OCI-M2 (cell line): ENCODE measurements around the gene SLC7A5.
"Not testable (repeated sequence)": the region's sequence is repeated elsewhere in the genome, so short reads cannot be mapped to it uniquely, and the experiment has no call there.

ENCODE experiments used
- DNase-seq: peaks from one replicate; lab custom pipeline; 2025; ENCODE audit not compliant: unreplicated experiment; lab: John Stamatoyannopoulos, UW

Gene SLC7A5

DNA sequence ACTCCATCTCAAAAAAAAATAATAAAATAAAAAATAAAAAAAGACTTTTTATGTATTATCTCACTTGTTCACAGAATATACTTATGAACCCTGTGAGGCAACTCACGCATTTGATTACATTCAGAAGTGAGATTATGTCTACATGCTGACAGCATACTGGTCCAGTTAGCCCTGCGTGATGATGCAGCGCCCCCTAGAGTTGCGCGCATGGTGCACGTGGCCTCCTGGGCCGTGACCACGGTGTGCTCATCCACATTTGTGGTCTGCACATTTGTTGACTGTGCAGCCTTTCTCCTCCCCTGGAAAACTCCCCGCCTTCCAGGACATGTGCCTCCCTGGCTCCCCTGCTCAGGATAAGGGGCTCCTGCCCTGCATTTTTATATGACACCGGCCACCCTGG lies 20.5 kb upstream of the SLC7A5 start:
- not testable (repeated sequence) for DNase-seq

DNA sequence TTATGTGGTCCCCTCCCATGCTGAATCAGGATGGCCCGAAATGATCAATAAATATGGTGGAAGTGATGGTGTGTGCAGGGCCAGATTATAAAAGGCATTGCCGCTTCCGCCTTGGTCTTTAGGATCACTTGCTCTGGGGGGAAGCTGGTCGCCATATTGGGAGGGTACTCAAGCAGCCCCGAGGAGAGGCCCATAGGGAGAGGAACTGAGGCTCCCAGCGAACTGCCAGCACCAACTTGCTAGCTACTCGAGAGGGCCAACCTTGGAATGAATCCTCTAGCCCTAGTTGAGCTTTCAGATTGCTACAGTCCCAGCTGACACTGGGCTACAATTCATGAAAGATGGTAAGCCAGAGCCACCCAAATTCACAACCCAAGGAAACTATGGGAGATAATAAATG lies 19.0 kb upstream of the SLC7A5 start:
- DNase-seq = not testable (repeated sequence)

DNA sequence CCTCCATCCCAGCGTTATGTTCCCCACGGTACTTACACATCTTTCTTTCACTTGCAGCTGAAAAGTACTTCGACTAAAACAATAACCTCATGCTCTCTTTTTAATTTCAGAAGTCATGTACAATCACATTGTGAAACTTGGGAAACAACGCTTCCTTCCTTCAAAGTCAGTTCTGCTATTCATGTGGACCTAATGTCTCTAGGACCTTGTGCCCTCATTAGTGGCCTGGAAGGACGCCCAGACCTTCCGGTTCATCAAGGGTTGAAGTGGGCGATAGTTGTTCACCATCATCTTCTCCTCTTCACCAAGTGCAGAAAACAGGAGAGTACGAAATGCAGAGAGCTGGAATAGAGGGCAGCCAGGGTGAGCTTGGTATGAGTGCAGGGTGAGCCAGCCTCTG lies 18.6 kb upstream of the SLC7A5 start:
- not testable (repeated sequence) for DNase-seq

DNA sequence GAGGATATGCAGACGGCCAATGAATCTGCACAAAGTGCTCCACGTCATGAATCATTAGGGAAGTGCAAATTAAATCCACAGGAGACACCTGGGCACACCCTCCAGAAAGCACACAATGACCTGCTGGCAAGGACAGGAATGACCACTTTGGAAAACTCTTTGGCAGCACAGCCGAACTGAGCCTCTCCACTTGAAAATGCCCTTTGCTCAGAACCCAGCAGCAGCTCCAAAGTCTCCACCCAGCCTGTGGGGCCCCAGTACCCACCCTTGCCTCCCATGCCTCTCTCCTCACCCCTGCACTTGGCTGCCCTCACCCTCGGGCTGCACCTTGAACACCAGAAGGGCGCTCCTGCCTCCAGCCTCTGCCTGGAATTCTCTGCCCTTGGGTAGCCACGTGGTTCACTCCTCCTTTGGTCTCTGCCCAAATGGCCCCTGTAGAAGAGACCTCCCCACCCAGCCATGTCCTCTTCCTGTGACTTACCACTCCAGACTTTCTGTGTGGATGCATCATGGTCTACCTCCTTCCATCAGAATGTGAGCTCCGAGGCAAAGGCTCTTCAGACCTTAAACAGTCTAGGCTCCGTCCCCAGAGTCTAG lies 16.2 kb upstream of the SLC7A5 start:
- DNase-seq = not testable (repeated sequence)

DNA sequence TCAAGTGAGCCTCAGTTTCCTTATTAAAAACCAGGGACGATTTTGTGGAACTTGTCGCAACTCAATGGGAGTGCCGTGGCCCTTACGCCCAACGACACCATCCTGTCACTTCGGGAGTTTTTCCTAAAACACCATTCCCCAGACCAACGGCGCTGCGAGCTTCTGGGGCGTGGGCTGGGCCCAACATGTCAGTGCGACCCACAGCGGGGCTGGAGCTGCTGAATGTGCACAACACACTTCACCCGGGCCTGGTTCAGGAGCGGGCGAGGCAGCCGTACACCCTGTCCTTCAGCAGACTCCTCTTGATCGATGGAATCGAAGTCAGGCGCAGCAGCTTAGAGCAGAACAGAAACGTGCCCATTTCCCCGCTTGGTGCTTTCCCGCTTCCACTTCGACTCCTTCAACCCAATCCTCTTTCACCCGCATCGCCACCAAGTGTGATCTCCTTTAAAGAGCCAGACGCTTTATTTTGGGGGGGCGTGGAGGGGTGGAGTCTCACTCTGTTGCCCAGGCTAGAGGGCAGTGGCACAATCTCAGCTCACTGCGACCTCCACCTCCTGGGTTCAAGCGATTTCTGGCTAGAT lies 13.2 kb upstream of the SLC7A5 start:
- no peak for DNase-seq

DNA sequence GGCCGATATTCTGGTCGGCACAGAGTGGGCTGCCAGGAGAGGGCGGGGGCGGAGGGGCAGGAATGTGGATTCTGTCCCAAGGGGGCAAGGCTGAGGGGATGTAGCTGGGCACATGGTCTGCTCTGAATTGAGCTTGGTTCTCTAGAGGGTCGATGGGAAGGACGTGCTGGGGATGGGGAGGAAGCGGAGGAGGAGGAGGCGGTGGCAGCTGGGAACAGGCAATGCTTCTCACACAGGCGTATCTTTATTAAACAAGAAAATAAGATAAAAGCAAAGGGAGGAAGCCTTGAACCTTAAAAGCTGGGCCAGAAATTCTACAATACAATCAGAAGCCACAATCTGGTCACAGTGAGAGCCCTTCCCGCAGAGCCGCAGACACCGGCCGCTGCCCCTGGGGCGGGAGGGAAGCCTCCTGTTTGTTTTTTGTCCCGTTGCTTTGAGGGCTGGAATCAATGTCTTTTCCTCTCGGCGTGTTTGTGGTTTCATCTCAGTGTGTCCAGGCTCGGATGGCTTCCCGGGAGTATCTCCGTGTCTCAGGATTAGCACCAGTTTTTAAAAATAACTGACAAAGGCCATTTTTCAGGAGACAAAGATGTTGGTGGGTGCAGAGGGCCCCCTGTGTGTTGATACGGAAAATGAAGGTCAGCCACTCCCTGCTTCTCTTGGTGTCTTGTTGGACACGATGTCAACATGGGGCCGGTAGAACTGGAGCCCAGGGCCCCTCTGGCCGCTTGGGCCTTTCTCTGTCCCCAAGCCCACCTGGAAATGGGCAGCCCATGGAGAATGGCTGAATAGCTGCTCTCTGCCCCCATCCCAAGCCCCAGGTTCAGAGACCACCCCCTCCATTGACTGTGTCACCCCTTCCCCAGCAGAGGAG lies 12.3 kb upstream of the SLC7A5 start:
- no peak for DNase-seq

DNA sequence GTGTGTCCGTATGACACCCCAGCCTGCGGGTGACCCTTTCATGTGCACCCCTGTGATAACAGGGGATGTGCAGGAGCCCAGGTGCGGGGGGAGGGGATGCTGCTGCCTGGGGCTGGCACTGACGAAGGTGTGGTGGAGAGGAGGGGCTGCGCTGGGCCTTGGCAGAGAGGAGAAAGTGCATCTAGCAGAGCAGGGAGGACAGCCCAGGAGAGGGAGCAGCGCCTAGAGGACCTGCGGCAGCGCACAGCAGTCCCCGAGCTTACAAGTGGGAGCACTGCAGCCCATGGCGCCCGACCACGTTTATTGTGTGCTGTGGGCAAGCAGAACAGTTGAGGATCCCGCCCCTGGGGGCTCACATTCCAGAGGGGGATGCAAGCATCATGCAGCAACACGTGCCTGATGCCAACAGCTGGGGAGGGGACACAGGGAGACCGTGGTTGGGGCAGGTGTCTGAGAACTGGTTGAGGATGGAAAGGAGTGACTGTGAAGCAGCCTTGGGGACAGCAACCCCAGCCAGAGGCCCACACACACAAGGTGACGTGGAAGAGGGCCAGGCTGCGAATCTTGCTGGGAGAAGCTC lies 10.9 kb upstream of the SLC7A5 start:
- no peak for DNase-seq

DNA sequence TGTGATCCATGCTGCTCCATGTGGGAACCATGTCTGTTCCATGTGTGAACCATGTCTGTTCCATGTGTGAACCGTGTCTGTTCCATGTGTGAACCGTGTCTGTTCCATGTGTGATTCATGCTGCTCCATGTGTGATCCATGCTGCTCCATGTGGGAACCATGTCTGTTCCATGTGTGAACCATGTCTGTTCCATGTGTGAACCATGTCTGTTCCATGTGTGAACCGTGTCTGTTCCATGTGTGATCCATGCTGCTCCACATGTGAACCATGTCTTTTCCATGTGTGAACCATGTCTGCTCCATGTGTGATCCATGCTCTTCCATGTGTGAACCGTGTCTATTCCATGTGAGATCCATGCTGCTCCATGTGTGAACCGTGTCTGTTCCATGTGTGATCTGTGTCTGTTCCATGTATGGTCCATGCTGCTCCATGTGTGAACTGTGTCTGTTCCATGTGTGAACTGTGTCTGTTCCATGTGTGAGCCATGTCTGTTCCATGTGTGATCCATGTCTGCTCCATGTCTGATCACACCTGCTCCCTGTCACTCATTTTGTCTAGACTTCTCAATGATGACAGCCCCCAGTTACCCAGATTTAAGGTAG lies 10.2 kb upstream of the SLC7A5 start:
- not testable (repeated sequence) for DNase-seq

DNA sequence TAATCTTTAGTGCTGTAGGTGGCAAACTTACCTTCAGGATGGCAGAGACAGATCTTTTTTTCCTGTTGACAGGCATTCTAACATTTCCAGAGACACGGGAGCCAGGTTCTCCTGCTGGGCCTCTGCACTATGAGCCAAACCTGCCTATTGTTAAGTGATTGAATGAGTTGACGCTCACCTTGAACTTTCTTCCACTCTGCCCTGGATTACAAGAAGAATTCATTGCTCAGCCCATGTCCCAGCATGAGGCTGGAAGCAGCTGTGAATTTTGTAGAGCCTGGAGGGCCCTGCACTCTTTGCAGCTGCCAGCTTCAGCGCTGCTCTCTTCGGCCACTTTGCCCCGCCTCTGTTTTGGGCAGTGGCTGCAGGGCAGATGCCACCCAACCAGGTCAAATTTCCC lies 9.4 kb upstream of the SLC7A5 start:
- DNase-seq = no peak

DNA sequence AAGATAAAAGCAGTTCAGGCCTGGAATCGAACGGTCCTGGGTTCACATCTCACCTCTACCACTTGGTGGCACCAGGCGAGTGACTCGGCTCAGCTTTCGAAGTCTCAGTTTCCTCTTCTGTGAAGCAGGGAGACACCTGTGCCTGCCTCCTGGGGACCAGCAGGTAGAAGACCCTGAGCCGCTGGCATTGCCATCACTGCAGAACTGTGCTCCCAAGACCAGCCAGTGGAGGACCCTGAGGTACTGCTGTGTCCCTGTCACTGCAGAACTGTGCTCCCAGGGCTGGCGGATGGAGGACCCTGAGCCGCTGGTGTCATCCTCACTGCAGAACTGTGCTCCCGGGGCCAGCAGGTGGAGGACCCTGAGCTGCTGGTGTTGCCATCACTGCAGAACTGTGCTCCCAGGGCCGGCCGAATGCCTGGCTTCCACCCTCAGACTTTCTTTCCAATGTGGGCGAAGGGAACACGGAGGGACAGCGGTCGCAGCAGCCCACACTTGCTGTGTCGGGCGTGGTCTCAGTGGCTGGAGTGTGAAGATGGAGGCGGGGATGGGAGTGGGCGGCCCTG lies 8.7 kb upstream of the SLC7A5 start:
- DNase-seq = no peak

DNA sequence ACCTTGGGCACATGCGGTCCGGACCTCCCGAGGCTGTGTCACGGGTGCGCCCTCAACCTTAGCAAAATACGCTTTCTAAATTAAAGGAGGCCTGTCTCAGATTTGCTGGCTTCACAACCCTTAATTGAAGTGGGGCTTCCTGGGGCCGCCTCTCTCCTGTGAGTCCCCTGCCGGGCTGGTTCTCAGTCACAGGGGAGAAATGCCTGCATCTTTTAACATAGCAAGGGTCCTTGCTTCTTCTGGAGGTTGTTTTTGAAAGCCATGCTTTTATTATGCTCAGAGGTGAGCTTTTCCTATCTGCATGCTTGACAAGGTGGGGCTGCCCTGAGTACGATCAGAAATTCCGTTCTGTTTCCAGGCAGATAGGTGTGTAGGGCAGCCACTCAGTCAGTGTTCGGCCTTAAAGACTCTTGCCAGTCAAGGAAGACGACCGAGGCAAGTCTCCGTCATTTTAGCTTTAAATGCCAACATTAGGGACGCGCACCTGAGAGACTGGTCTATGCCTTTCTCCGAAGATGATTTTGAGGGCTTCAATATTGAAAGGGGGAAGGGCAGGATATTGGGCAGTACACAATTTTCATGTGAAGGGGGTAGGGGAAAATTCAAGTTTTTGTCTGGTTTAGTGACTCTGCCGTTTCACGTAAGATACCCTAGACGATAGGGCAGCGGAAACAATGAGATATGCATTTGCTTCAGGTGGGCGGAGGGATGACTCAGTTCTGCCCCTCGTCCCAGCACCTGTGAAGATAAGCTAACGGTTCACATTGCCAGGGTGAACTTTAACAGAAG lies 5.5 kb upstream of the SLC7A5 start:
- no peak for DNase-seq

DNA sequence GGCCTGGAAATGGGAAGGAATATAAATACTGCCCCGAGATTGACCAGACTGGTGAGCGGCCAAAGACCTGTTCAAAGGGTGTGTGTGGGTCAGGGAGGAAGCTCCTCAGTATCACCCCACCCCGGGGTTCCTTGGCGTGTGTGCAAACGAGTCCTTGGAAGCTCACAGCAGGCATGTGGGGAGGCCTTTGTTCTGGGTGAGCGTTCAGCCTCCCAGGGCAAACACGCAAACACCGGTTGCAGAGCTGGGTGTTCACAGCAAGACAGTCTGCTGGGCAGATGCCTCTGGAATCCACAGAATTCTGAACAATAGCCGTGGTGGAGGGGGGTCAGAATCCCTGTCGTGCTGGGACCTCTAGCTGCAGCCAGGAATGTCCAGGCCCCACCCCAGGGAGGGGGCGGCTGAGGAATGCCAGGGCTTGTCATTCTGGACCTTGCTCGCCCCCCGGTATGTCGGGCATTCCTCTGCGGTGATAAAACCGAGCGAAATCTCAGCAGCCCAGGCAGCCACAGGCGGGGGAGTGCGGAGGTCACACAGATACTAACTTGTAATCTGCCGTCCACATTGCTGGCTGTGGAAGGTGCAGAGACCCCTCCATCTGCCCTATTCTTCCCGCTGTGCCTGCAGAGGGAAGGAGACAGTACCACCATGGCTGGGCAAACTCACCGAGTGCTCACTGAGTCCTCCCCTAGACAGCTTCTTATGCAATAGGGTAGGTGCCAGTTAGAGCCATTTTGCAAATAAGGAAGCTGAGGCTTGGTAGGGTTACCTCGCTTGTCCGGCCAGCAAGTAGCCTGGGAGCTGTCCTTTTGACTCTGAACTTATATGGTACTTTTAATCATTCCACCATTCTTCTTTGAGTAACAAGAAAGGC lies 1.3 kb upstream of the SLC7A5 start:
- not testable (repeated sequence) for DNase-seq

DNA sequence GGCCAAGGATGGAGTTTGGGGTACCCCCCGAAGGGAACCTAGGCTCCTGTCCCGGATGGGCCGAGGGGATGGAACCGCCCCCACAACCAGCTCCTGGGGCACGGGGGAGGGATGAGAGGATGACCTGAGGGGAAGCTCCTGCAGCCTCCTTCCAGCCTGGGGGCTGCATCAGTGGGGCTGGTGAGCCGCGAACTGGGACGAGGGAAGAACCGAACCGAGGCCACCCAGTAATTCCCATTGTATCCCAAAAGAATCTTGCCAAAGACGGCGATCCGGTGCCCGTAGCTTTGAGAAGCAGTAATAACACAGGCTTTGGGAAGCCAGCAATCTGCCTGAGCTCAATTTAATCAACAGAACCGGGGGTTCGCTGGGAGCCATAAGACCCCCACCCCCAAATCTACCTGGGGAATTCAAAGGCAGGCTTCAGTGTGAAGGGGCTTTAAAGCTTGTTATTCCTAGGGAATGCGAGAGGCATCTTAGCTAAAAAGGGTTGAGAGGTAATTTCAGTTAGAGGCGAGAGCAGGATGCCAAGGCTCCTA lies 641 bp upstream of the SLC7A5 start:
- not testable (repeated sequence) for DNase-seq

DNA sequence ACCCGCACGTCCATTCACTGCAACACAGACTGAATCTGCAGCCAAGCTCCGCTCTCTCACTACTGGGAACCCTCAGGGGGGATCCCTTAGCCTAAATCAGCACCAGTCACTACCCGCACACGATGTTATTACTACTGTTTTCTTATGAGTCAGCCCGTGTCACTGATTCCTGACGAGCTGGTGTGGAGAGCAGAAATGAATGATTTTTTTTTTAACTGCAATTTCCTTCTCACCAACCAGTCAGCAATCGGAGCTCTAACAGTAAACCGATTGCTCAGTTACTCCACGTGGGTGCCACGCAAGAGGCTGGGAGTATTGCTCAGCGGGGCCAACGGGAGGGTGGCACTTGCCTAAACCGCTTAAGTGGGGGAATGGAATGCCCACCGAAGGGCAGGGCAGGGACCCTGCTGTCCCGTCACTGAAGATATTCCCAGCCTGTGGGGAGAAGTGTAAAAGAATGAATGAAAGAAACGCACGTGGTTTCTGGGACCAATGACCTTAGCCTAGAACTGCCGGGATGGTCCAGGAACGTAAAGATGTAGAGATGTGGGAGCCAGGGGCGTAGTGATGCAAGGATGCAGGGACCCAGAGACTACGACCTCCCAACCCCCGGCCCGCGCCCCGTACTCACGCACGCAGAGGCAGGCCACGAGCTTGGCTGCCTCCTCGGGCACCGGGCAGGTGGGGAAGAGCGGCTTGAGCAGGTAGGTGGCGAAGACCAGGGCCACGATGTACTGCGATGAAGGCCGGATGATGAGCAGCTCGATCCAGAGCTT lies 865 bp downstream of the SLC7A5 start:
- not testable (repeated sequence) for DNase-seq

DNA sequence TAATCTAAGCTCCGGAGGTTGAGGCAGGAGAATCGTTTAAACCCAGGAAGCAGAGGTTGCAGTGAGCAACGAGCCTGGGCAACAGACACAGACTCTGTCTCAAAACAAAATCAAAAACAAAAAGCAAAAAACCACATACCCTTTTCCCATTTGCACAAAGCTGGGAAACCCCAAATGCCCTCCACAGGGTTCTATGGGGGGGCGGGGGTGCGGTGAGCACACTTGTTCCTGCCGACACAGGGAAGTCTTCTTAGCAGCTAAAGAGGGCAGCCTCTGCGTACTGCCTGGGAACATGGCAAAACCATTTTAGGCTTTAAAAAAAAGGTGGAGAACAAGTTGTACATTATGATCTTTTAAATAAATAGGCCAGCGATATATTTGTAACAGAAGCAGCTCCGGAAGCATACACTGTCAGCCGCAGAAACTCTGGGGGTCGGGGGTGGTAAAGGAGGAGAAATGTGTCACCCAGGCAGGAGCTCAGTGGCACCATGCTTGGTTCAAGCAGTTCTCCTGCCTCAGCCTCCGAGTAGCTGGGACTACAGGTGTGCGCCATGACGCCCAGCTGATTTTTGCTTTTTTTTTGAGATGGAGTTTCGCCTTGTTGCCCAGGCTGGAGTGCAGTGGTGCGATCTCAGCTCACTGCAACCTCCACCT lies 3.3 kb downstream of the SLC7A5 start:
- DNase-seq = not testable (repeated sequence)

DNA sequence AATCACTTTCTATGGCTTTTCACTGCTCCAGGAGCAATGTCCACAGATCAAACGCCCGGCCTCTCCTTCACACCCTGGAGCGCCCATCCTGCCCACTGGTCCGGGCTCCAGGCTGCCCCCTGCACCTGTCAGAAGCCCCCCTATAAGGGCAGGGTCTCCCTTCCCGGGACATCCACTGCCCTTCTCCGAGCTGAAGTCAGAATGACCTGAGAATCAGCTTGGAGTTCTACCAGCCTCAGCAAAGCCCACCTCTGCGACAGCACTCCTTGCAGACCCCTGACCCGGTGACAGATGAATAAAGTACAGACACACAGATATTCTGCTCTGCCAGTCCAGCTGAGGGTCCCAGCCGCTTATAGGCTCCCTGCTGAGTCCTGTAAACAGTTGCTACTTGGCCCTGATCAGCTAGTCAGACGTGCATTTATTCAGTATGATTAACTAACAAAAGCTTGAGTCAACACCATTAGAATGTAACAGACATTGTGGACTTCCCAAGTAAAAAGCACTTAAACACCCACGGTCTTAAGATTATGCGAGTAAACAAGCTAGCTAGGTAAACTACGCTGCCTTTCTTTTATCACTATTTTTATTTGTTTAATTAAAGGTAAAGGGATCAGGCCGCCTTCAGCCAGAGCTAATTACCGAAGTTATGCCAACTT lies 4.8 kb downstream of the SLC7A5 start:
- DNase-seq = no peak

DNA sequence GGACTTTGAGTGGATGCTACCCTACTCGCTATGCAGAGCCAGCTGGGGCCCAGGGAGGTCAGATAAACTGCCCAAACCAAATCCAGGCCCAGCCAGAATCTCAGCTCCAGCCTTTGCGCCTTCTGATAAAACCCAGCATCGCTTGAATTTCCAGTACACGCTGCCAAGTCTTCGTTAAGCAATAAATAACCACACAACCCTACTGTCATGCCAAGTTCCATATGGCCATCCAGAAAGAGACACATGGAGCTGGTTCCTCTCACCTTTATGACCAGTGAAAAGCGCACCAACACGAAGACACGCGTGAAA lies 6.0 kb downstream of the SLC7A5 start:
- not testable (repeated sequence) for DNase-seq
